GM18519 (cell line): Measurements from ENCODE around the gene SLC3A2.

Experiments
- ATAC-seq: cut with Tn5 transposase; IDR thresholded peaks from one replicate; pipeline ENCODE4 v1.9.1; 2021; ENCODE audit warnings: mild to moderate bottlenecking, moderate library complexity; ENCODE audit not compliant: unreplicated experiment, low FRiP score

Gene SLC3A2

DNA sequence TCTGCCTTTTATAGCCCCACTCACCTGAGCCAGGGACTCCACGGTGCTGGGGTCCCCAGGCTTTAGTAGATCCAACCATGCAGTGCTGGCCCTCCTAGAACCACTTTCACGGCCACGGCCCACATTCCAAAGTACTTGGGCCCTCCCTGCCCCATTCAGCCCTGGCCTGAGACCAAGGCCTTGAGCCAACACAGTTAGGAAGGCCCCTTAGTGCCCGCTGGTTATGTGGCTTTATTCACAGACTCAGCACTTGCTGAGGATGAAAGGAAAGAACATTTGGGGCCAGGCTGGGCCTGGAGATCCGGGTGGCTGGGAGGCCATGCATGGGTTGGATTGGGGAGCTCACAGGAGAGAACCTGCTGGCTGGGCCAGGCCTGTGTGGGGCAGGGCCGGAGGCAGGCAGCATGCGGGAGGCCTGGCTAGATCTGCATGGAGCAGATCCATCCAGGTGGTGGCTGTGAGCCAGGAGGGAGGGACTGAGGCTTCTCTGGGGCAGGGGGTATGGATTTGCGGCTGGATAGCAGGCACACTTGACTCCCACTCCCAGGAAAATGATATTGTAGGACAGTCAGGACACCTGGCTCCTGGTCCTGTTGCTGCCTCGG lies 27.9 kb downstream of the SLC3A2 start:
- no peak for ATAC-seq

GRCh38 chr11:62909107-62909894 lies 28.6 kb downstream of the SLC3A2 start:
- ATAC-seq, result no peak

DNA sequence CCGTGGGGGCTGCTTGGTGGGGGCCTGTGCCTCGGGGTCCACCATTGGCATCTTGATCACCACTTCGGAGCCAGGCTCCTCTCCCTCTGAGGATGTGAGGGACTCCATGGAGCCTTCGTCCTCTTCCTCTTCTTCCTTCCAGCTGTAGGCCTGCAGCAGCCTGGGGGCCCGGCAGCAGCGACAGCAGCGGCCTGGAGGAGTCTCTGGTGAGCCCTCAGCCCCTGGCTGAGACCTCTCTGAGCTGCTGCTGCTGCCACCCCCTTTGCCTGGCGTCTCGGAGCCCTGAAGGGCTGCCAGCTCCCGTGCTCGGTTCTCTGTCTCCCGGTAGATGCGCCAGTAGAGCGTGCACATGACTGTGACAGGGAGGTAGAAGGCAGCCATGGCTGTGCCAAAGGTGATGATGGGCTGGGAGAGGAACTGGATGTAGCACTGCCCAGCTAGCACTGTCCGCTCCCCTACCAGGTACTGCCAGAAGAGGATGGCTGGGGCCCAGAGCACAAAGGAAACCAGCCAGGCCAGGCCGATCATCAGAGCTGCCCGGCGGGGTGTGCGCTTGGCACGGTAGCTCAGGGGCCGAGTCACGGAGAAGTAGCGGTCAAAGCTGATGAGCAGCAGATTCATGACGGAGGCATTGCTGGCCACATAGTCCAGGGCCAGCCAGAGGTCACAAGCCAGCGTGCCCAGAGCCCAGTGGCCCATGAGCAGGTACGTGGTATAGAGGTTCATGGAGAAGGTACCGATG lies 29.6 kb downstream of the SLC3A2 start:
- no peak for ATAC-seq

GRCh38 chr11:62911137-62912130 lies 30.7 kb downstream of the SLC3A2 start:
- no peak for ATAC-seq

GRCh38 chr11:62912268-62912667 lies 31.6 kb downstream of the SLC3A2 start:
- ATAC-seq, result no peak

DNA sequence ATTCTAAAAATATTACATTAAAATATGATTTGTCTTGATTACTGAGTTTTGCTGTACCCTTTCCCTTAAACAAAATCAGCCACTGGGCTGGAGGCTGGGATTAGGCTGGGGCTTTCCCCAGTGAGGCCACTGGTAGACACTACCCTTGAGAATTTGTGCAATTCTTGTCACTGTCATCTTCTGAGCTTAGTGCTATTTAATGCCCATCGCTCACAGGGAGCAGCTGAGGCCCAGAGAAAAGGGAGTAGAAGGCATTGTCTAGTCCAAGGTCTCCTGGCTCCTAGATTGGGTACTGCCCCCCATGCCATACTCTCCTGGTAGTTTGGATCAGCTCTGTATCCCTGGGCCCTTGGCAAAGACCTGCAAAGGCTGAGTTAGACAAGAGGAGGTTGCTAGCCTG lies 33.7 kb downstream of the SLC3A2 start:
- ATAC-seq, result no peak

DNA sequence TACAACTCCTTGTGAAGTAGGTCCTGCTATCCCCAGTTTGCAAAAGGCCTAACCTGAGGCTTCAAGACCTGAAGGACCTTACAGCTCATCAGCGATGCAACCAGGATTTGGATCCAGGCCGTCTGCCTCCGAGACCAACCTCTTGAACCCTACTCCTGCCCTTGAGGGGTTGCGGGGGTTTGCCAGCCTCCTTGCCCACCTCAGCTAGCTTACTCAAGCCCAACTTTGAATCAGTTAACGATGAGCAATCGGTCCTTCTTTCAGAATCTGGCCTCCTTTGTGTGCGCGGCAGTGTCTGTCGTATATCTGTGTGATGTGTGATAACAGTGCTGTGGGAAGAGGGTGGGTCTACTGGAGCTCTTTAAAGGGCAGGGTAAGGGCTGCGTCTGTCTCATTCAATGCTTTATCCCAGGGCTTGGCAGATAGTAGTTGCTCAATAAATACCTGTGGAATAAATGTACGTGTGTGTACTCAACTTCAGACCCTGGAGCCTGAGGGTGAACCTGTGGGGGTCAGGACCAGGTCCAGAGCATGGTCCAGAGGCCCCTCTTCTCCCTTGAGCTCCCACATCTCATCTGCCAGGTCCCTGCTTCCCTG lies 37.3 kb downstream of the SLC3A2 start:
- ATAC-seq, result no peak

- no peak for ATAC-seq
These were observed 37.8 kb downstream of the SLC3A2 start for GRCh38 chr11:62918531-62918930.

- no peak for ATAC-seq
These were observed 38.8 kb downstream of the SLC3A2 start for GRCh38 chr11:62919476-62919875.

DNA sequence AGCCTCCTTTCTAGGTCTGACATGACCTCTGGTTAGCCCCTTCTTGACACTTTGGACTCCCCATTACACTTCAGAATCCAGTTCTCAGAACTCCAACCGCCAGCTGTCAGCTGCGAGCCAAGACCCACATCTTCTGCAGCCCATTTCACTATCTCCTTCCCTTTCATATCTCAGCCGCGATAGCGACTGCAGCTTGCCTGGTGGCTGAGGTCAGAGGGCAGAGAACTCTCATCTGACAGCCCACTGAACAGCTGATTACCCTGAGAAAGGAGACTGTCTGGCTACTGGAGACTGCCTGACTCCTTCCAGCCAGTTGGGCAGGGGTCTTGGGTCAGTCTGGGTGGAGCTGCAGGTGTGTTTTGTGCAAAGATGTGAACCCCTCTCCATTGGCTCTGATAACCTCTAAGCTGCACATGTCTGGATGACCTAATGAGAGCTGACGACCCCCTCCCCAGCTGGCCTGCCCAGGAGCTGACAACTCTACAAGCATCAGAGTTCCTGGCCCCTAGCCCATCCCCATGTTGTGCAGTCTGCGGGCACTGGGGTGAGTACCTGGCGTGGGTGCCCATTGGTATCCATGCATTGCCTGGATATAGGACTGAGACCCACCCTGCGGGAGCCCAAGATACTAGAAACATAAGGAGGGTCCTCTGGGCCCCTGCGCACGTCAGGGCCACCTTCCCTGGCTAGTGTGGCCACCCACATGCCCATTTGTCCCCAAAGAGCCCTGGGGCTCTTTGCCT lies 39.4 kb downstream of the SLC3A2 start:
- no peak for ATAC-seq

DNA sequence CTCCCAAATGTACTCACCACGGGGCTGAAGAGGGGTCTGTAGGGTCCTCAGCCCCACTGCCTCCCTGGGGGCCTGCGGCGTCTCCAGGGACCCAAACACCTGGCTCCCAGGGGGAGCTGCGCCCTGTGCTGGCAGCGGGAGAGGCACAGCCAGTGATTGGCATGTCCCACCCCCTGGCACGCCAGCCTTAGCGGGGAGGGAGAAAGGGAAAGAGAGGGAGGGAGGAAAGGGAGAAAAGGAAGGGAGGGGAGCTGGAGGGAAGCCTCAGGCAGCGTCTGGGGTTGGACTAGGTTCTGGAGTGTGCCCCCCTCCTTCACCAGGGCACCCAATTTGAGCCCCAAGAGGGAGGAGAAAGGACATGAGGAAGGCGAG lies 40.5 kb downstream of the SLC3A2 start, which contains the start of gene CHRM1:
TSS of gene CHRM1 (minus strand) at position 163 of the 372 bp plus-strand sequence. CDS start 10,263 bp downstream, outside the sequence.
- ATAC-seq, result no peak

GRCh38 chr11:62921573-62922188 lies 41.0 kb downstream of the SLC3A2 start:
- ATAC-seq, result no peak

DNA sequence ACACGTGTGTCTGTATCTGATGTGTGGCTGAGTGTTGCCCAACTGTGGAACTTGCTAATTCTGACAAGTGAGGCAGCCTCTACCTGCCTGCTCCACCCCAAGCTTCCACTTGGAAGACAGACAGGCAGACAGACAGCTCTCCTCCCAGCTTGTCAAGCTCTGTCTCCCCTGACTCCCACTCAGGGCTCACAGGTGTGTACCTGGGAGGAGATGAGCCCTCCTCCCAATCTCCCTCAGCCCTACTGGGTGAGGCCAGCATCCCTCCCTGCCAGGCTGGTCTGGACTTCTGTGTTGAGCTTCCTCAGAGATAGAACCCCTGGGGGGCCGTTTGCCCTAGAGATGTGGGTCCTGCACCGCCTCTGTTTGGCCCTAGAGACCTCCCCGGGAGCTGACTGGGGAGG lies 41.5 kb downstream of the SLC3A2 start:
- ATAC-seq, result no peak

DNA sequence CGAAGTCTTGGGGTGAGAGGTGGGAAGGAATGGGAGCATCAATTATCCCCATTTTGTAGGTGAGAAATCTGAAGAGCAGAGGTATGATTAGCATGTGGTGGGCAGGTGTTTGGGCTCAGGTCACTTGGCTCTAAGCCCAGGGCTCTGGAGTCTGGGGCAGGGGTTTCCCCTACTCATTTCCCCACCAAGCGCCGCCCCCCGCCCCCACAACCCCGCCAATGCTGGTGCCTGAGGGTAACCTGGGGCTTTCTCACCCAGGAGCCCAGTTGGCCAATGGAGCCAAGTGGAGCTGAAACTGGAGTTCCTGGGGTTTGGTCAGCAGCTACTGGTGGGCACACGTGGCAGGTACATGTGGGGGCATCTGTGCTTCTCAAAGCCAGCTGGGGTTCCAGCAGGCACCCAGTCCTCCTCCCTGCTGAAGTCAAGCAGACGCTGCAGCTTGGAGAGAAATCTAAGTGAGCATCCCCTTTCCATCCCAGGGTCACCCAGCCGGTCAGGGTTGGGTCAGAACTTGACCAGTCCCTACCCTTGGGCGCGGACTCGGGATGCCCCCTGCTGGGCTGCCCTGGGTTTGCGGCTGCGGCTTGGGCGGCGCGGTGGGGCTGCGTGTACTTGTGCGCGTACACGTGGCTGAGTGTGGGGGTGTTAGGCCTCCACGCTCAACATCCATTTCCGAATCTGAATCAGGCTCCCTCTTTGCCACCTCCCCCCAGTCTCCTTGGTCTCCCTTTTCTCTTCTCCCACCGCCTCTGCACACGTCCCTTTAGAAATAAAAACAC lies 42.1 kb downstream of the SLC3A2 start:
- no peak for ATAC-seq

DNA sequence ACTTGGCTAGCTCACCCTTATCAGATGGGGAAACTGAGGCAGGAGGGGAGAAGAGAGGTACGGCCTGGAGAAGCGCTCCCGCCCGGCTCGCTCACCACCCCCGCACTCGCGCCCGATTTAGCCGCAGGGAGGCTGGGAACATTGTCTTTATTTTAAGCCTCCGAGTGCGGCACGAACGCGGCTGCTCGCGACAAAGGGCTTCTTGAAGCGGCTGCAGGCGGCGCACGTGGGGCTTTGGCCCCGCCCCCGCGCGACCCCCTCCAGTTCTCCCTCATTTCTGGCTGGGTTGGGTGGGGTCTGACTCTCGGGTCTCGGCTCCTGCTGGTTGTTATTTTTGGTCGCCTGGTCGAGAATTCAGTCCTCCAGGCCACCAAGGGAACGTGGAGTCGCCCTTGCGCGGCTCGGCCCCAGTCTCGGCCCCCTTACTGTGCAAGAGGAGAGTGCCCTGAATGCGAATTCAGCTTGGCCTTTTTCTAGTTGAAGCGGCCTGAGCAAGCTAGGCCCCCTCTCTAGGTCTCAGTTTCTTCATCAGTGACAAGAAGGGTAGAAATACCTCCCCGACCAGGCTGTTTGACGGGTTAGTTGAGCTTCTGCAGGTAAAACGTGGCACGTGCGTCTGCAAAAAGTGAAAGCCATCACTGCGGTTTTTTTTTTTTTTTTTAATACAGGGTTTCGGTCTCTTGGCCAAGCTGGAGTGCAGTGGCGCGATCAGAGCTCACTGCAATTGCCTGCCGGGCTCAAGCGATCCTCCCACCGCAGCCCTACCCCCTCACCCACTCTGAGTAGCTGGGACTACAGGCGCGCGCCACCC lies 43.1 kb downstream of the SLC3A2 start:
- no peak for ATAC-seq

DNA sequence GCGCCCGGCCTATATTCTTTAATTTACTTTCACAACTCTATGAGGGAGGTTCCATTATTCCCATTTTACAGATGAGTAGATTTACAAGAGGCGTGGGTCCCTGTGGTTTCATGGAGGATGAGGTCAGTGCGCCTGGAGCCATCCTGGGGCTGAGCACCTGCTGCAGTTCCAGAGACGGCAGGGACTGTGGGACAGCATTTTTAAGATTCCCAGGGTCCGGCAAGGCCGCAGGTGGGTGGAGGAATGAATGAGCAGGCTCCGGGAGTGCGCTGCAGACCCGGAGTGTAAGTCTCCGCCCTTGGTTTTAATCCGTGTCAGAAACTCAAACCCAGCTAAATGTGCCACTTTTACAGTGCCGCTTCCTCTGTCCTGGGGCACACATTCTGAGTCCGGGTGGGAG lies 44.6 kb downstream of the SLC3A2 start:
- no peak for ATAC-seq
